Aorta (tissue), 5 donors: ENCODE data around the gene NLN. TPM values are rescaled to one million over a fixed set of nuclear protein-coding genes. Genes with fewer than 3 reads are reported as not detected.

Experiments
- ATAC-seq: fragments of 200-7000 bp; cut with Tn5 transposase; one replicate; pipeline ENCODE4 v1.9.1; 2022; ENCODE audit warnings: moderate library complexity; ENCODE audit not compliant: low FRiP score
- DNase-seq, 2 donors: peaks; one replicate each; pipeline ENCODE4 v3.0.0-alpha.2; 2020
- H3K27ac ChIP-seq, 2 donors: one replicate each; pipeline ENCODE4 v1.5.1; 2013; ENCODE audit warnings: low read length in 2 of 2, mild to moderate bottlenecking in 2 of 2, moderate library complexity in 2 of 2, control low read depth in 1 of 2, inconsistent platforms in 1 of 2, low read depth in 1 of 2
- H3K27me3 ChIP-seq, 2 donors: one replicate each; pipeline ENCODE4 v1.6.1; 2013; ENCODE audit warnings: control low read depth in 1 of 2, low read length in 1 of 2, mild to moderate bottlenecking in 1 of 2, moderate library complexity in 1 of 2; ENCODE audit not compliant: insufficient read depth in 2 of 2, control insufficient read depth in 1 of 2
- H3K36me3 ChIP-seq, 2 donors: one replicate each; pipeline ENCODE4 v1.6.1; 2013; ENCODE audit warnings: control low read depth in 1 of 2, low read length in 1 of 2, mild to moderate bottlenecking in 1 of 2; ENCODE audit not compliant: insufficient read depth in 2 of 2, control insufficient read depth in 1 of 2
- H3K4me1 ChIP-seq, 2 donors: one replicate each; pipeline ENCODE4 v1.6.1; 2013; ENCODE audit warnings: low read length in 2 of 2, control low read depth in 1 of 2, mild to moderate bottlenecking in 1 of 2, moderate library complexity in 1 of 2; ENCODE audit not compliant: insufficient read depth in 2 of 2, control insufficient read depth in 1 of 2
- H3K4me3 ChIP-seq, 2 donors: one replicate each; pipeline ENCODE4 v1.5.1; 2013; ENCODE audit warnings: low read length in 2 of 2, control low read depth in 1 of 2, mild to moderate bottlenecking in 1 of 2
- H3K9me3 ChIP-seq: one replicate; pipeline ENCODE4 v1.6.1; 2013; ENCODE audit warnings: mild to moderate bottlenecking, low read length; ENCODE audit not compliant: control insufficient read depth
- whole genome bisulfite sequencing, 2 donors: extraction: QIAGEN DNeasy Blood & Tissue Kit; methylation state at CpG; one replicate each; pipeline ENCODE4 v1.1.7; 2013; 5-methylcytosine and 5-hydroxymethylcytosine counted together
- intact Hi-C, 2 donors: fragments of 100-400 bp; cut with DNase I; formaldehyde crosslinking; loops; one replicate each; pipeline versions ENCODE4 v1.14.2 to v1.15.0; 2022
- polyA plus RNA-seq, 2 donors: library from polyadenylated mRNA; stranded (reverse); fragments of 200-250 nt; gene quantifications; one replicate each; pipeline ENCODE4 v1.2.3, GENCODE V29; 2013
- total RNA-seq, 2 donors: library from RNA; stranded (reverse); fragmentation: NEBNext Ultra II Directional; extraction: Animal tissue kit (Norgen Biotek cat#: 25700); gene quantifications; one replicate each; pipeline ENCODE4 v1.2.1, GENCODE V29; 2021
- donor health status: healthy with polysubstance abuse.
- donor health status: Bipolar disorder and iron deficiency.
- donor health status: DM: no; HTN: no; CAD: no.
- donor health status: DM: no; HTN: no; CAD: no.
- donor health status: DM: yes; HTN: yes; CAD: no.

NLN gene
- total and polyA plus RNA-seq, 4 donors, result 2.5 to 16.5 (median 10.5) TPM

GRCh38 chr5:65876496-65876895, 154.5 kb downstream of the NLN start:
- Histone ChIP-seq H3K4me3 (no peak overlapping the region), H3K9me3 (peaks cover 2% of the 10 kb centered on the region), H3K4me1 (no peaks in the 10 kb centered on the region), H3K27ac (no peak overlapping the region), H3K36me3 (no peaks in the 10 kb centered on the region), H3K27me3 (peaks cover 0 to 3% of the 10 kb centered on the region in 2 donors)
- ATAC-seq (no peak), DNase-seq (no peak)
- intact Hi-C loops, result no loop called here

GRCh38 chr5:65876970-65877369, 155.0 kb downstream of the NLN start:
- Histone ChIP-seq H3K9me3 (peaks cover 2% of the 10 kb centered on the region), H3K4me3 (no peak overlapping the region), H3K36me3 (no peaks in the 10 kb centered on the region), H3K4me1 (no peaks in the 10 kb centered on the region), H3K27me3 (peaks cover 0 to 3% of the 10 kb centered on the region in 2 donors), H3K27ac (no peak overlapping the region)
- no peak for DNase-seq
- intact Hi-C loops, result no loop called here
- no peak for ATAC-seq
- 89 to 92% methylated on average over 4 of the region's 4 CpGs for WGBS, 2 donors

Other genes starting within 250 kb of the NLN start
- gene ADAMTS6, start 240.3 kb upstream of the NLN start, total RNA-seq, result 10 to 100 TPM in 1 of 2 donors, 1 to 10 TPM in 1; 7.1 to 11.5 TPM
- 1 to 10 TPM in 1 of 2 donors, under 1 TPM in 1; 0.31 to 1.5 TPM for gene ADAMTS6, start 240.3 kb upstream of the NLN start, polyA plus RNA-seq
- gene CENPK, start 159.0 kb upstream of the NLN start, total RNA-seq, result 1 to 10 TPM; 3.7 TPM
- gene CENPK, start 159.0 kb upstream of the NLN start, polyA plus RNA-seq, result 1 to 10 TPM in 1 of 2 donors, under 1 TPM in 1; 0.05 to 1.9 TPM
- 10 to 100 TPM; 31.0 to 46.9 TPM for gene PPWD1, start 158.9 kb upstream of the NLN start, total RNA-seq
- 10 to 100 TPM; 21.3 to 40.3 TPM for gene PPWD1, start 158.9 kb upstream of the NLN start, polyA plus RNA-seq
- 10 to 100 TPM; 17.9 to 21.9 TPM for gene TRIM23, start 97.9 kb upstream of the NLN start, total RNA-seq
- gene TRIM23, start 97.9 kb upstream of the NLN start, polyA plus RNA-seq, result 1 to 10 TPM; 7.0 to 7.6 TPM
- gene SHLD3, start 97.2 kb upstream of the NLN start, total RNA-seq, result 1 to 10 TPM; 2.7 TPM
- 1 to 10 TPM; 2.1 to 2.6 TPM for gene SHLD3, start 97.2 kb upstream of the NLN start, polyA plus RNA-seq
- gene TRAPPC13, start 97.2 kb upstream of the NLN start, total RNA-seq, result 10 to 100 TPM; 19.1 TPM
- gene TRAPPC13, start 97.2 kb upstream of the NLN start, polyA plus RNA-seq, result 10 to 100 TPM; 11.6 to 16.1 TPM
- 10 to 100 TPM; 21.9 to 23.2 TPM for gene SGTB, start 96 bp upstream of the NLN start, total RNA-seq
- 1 to 10 TPM; 6.5 to 8.8 TPM for gene SGTB, start 96 bp upstream of the NLN start, polyA plus RNA-seq
- 10 to 100 TPM; 64.0 to 78.6 TPM for gene ERBIN, start 204.4 kb downstream of the NLN start, total RNA-seq
- 10 to 100 TPM; 15.2 to 17.2 TPM for gene ERBIN, start 204.4 kb downstream of the NLN start, polyA plus RNA-seq